ENCODE results near the gene NRAP. TPM values are rescaled to one million over a fixed set of nuclear protein-coding genes. Genes with fewer than 3 reads are reported as not detected.

NRAP gene
- polyA plus RNA-seq, 3 donors, result not detected

DNA sequence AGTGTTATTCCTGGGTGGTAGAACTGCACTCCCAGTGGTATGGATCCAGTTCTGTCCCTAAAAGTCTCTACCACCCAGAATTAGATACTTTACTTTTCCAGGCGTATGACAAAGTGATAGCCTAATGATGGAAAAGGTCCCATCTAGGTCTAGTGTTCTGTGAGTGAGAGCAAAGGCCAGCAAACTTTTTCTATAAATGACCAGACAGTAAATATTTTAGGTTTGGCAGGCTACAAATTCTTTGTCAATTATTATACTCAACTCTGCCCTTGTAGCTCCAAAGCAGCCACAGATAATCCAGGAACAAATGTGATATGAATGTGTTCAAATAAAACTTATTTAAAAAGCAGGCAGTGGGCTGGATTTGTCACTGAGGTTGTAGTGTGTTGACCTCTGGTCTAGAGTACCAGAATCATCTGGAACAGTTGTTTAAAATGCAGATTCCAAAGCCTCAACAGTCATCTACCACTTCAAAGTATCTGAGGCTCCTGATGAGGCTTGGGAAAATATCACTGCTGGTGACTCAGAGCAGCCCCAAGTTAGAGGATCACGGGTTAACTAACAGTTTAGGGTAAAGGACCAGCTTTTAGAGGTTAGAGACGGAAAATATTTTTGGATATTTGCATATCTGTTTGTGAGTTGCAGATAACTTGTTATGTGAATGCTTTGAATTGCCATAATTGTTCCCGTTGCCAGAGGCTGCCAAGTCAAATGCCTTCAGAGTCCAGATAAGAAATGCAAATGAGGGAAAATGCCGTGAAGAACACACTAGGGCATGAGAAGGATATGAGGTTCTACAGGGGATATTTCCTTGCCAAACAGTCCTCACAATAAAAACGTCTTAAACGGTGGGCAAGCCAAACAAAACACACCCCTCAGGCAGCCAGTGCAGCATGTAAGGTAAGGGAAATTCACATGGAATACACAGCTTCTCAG lies 19.4 kb downstream of the NRAP start:
- Mint-ChIP-seq H3K36me3 (no peaks in the 10 kb centered on the region), H3K4me1 (no peaks in the 10 kb centered on the region), H3K27me3 (ENCODE audit: low read depth in 3 of 3) (peaks cover 0 to 15% (median 0%) of the 10 kb centered on the region in 3 donors), H3K27ac (no peak overlapping the region), H3K9me3 (peaks cover 0 to 5% (median 2%) of the 10 kb centered on the region in 7 donors), H3K4me3 (no peak overlapping the region)
- H3K36me3 ChIP-seq (replicated peaks in 1 of 2; ENCODE audit: control insufficient read depth in 1 of 2, insufficient read depth in 2 of 2, low read length in 2 of 2), result no peaks in the 10 kb centered on the region
- no peaks in the 10 kb centered on the region for H3K4me1 ChIP-seq (ENCODE audit: control insufficient read depth in 1 of 2, insufficient read depth in 2 of 2, low read length in 2 of 2)
- DNase-seq, result no peak
- H3K27me3 ChIP-seq (ENCODE audit: control insufficient read depth in 2 of 2, insufficient read depth in 2 of 2, low read length in 2 of 2), result no peaks in the 10 kb centered on the region
- WGBS (ENCODE audit: insufficient coverage), result 82% methylated on average over 3 of the region's 7 CpGs
- H3K79me2 ChIP-seq (ENCODE audit: insufficient read depth, low read length), result no peaks in the 10 kb centered on the region
- H3K9me3 ChIP-seq (replicated peaks in 1 of 2; ENCODE audit: control insufficient read depth in 1 of 2, insufficient read depth in 1 of 2, low read length in 2 of 2), result no peaks in the 10 kb centered on the region
- no peak overlapping the region for H3K4me2 ChIP-seq (replicated peaks; ENCODE audit: extremely low read depth, low read length, poor library complexity, severe bottlenecking)
- H3K27ac ChIP-seq (ENCODE audit: low read depth in 1 of 2, low read length in 2 of 2), result no peak overlapping the region
- no peak overlapping the region for H2AFZ ChIP-seq (ENCODE audit: insufficient read depth, low read depth, low read length, poor library complexity, severe bottlenecking)
- intact Hi-C loops (cut with micrococcal nuclease), result no loop called here
- no peak overlapping the region for H3K4me3 ChIP-seq (replicated peaks in 1 of 3; ENCODE audit: low read depth in 2 of 3, low read length in 3 of 3)
- no peak overlapping the region for H3K9ac ChIP-seq (ENCODE audit: insufficient read depth, low read length, poor library complexity, severe bottlenecking)
- TF ChIP-seq, protein P1, sequence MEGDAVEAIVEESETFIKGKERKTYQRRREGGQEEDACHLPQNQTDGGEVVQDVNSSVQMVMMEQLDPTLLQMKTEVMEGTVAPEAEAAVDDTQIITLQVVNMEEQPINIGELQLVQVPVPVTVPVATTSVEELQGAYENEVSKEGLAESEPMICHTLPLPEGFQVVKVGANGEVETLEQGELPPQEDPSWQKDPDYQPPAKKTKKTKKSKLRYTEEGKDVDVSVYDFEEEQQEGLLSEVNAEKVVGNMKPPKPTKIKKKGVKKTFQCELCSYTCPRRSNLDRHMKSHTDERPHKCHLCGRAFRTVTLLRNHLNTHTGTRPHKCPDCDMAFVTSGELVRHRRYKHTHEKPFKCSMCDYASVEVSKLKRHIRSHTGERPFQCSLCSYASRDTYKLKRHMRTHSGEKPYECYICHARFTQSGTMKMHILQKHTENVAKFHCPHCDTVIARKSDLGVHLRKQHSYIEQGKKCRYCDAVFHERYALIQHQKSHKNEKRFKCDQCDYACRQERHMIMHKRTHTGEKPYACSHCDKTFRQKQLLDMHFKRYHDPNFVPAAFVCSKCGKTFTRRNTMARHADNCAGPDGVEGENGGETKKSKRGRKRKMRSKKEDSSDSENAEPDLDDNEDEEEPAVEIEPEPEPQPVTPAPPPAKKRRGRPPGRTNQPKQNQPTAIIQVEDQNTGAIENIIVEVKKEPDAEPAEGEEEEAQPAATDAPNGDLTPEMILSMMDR (IDR thresholded peaks at IDR 0.05), result no peak
- no peaks in the 10 kb centered on the region for H4K20me1 ChIP-seq (ENCODE audit: insufficient read depth, low read length)

DNA sequence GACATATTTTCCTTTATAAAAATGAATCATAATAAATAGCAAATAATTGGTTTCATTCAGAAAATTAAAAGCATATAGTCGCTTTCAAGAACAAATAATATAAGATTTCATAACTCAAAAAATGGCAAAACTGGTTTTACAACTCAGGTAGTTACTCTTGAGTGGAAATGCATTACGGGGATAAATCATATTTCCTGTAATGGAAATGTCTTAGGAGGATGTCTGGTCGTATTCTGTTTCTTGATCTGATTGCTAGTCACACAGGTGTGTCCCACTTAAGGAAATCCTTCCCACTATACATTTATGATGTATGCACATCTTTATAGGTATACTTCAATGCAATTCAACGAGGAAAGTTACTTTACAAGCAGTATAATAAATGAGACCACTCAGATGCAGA lies 20.7 kb downstream of the NRAP start:
- no peak overlapping the region for H3K27ac Mint-ChIP-seq
- DNase-seq, result no peak
- no peak overlapping the region for H3K9ac ChIP-seq (ENCODE audit: insufficient read depth, low read length, poor library complexity, severe bottlenecking)
- peaks cover 0 to 13% (median 0%) of the 10 kb centered on the region in 3 donors for H3K27me3 Mint-ChIP-seq (ENCODE audit: low read depth in 3 of 3)
- H3K36me3 Mint-ChIP-seq, result no peaks in the 10 kb centered on the region
- H3K4me3 Mint-ChIP-seq, result no peak overlapping the region
- no peaks in the 10 kb centered on the region for H3K79me2 ChIP-seq (ENCODE audit: insufficient read depth, low read length)
- no peaks in the 10 kb centered on the region for H3K36me3 ChIP-seq (replicated peaks in 1 of 2; ENCODE audit: control insufficient read depth in 1 of 2, insufficient read depth in 2 of 2, low read length in 2 of 2)
- no peaks in the 10 kb centered on the region for H4K20me1 ChIP-seq (ENCODE audit: insufficient read depth, low read length)
- TF ChIP-seq, protein P1 (IDR thresholded peaks at IDR 0.05), result no peak
- H2AFZ ChIP-seq (ENCODE audit: insufficient read depth, low read depth, low read length, poor library complexity, severe bottlenecking), result no peak overlapping the region
- no peaks in the 10 kb centered on the region for H3K27me3 ChIP-seq (ENCODE audit: control insufficient read depth in 2 of 2, insufficient read depth in 2 of 2, low read length in 2 of 2)
- H3K4me3 ChIP-seq (replicated peaks in 1 of 3; ENCODE audit: low read depth in 2 of 3, low read length in 3 of 3), result no peak overlapping the region
- no peak overlapping the region for H3K4me2 ChIP-seq (replicated peaks; ENCODE audit: extremely low read depth, low read length, poor library complexity, severe bottlenecking)
- no CpG with 5 or more reads among the region's 4 CpGs for WGBS (ENCODE audit: insufficient coverage)
- no peaks in the 10 kb centered on the region for H3K4me1 ChIP-seq (ENCODE audit: control insufficient read depth in 1 of 2, insufficient read depth in 2 of 2, low read length in 2 of 2)
- no peak overlapping the region for H3K27ac ChIP-seq (ENCODE audit: low read depth in 1 of 2, low read length in 2 of 2)
- H3K9me3 Mint-ChIP-seq, result peaks cover 0 to 5% (median 2%) of the 10 kb centered on the region in 7 donors
- intact Hi-C loops (cut with micrococcal nuclease), result no loop called here
- no peaks in the 10 kb centered on the region for H3K9me3 ChIP-seq (replicated peaks in 1 of 2; ENCODE audit: control insufficient read depth in 1 of 2, insufficient read depth in 1 of 2, low read length in 2 of 2)
- no peaks in the 10 kb centered on the region for H3K4me1 Mint-ChIP-seq
